T-helper 17 cell (primary cell): Measurements from ENCODE around the gene TGFBR3L. TPM values are rescaled to one million over a fixed set of nuclear protein-coding genes. Genes with fewer than 3 reads are reported as not detected.

ENCODE experiments used
- ATAC-seq: fragments of 150-1000 bp; cut with Tn5 transposase; 2 replicates; pipeline ENCODE4 v1.10.0; 2021; ENCODE audit warnings: mild to moderate bottlenecking, moderate library complexity
- DNase-seq, 3 donors: peaks; one replicate each; pipeline versions ENCODE4 v3.0.0 to v3.0.0-alpha.2; 2020 to 2021
- H3K9me3 ChIP-seq: one replicate; pipeline ENCODE4 v1.7.0; 2013; ENCODE audit warnings: low read length, mild to moderate bottlenecking; ENCODE audit not compliant: control insufficient read depth, poor library complexity, severe bottlenecking
- H3K27ac Mint-ChIP-seq: one replicate; pipeline ENCODE4 v1.8.0; 2022; ENCODE audit warnings: mild to moderate bottlenecking, moderate library complexity, mixed read lengths
- H3K27me3 Mint-ChIP-seq: one replicate; pipeline ENCODE4 v1.8.0; 2022; ENCODE audit warnings: mixed read lengths
- H3K36me3 Mint-ChIP-seq: one replicate; pipeline ENCODE4 v1.8.0; 2022; ENCODE audit warnings: low read depth, mixed read lengths
- H3K4me1 Mint-ChIP-seq: one replicate; pipeline ENCODE4 v1.8.0; 2022; ENCODE audit warnings: mild to moderate bottlenecking, mixed read lengths
- H3K4me3 Mint-ChIP-seq: one replicate; pipeline ENCODE4 v1.8.0; 2022; ENCODE audit warnings: mild to moderate bottlenecking, moderate library complexity, mixed read lengths
- total RNA-seq, 4 donors: library from RNA in 2 of 4; stranded (reverse) in 2 of 4; gene quantifications; one replicate each; pipeline ENCODE4 v1.2.3 and lab custom pipeline; 2022 to 2026

Gene TGFBR3L
- total RNA-seq, 2 donors from 2014 or later, result 1.4 to 1.7 TPM

DNA sequence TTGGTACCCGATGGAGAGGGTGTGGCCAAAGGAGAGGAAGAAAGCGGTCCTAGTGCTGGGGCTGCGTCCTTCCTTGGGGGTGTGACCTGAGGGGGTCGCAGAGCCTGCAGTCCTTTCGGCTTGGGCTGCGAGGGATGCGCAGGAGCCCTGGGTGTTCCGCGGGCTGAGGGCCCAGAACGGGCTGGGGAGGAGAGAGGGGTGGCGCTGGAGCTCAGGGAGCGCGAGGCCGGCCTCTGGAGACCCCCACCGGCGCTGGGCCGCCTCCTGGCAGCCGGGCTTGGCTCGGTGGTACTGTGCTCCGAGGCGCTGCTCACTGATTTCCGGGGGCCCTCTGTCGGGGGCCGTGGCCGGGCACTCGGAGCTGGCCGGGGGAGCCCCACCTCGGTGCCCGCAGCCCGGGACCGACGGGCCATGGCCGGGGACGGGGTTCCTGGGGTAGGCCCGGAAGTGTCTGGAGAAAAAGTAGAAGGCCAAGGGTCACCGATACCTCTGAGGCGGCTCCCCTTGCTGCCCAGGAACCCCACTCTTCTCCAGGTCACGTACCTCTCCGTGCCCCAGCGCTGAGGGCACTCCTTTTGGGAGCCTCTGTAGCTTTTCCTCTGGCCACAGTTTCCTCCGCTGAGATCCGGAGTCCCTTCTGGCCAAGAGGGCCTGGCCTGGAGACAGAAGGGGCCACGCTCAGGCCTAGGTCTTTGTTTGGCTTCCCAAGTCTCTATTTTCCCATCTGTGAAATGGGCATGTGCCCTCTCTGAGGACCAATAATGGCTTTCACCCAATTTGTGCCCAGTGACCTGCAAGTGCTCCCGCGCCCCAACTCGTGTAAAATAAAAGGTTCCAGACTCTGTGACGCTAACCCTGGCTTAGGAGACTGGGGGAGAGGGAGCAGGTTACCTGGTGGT is 42.1 kb upstream of the TGFBR3L start:
- no peak for ATAC-seq
- peak overlapping the region; percentile 72 for H3K4me3 Mint-ChIP-seq
- H3K4me1 Mint-ChIP-seq, result peaks cover 33% of the 10 kb centered on the region
- peaks cover 19% of the 10 kb centered on the region for H3K27me3 Mint-ChIP-seq
- no peak overlapping the region for H3K27ac Mint-ChIP-seq
- no peaks in the 10 kb centered on the region for H3K9me3 ChIP-seq
- no peaks in the 10 kb centered on the region for H3K36me3 Mint-ChIP-seq
- DNase-seq, result no peak

DNA sequence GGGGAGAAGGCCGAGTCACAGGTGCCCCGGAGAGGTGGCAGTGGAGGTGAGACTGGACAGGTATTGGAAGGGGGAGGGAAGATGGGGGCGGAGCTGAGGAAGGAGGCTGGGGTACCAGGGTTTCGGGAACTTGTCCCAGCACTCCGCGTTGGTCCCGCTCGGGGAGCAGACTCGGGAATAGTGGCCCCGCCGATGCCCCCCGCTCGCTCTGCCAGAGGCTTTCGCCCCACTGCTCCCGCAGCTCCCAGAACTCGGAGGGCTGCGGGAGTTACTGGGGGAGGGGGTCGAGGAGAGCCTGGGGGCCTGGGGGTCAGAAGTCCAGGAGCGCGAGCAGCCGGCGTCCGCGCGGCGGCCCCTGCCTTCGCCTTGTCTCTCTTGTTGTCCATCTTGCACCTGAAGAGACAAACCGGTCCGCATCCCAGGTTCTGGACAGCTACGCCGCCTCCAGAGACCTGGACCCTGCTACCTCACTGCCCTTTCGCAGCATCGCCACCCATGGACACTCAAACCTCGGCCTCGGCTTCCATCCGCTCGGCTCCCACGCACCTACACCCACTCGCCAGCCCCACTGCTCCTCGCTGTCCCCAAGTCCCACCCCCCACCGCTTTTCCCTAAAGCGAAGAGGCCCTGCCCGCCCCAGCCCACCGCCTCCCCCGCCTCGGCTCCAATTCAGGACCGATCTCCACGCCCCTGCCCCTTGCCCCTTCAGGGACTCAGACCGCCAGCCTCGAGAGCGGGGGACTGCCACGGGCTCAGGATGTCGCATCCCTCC is 41.1 kb upstream of the TGFBR3L start:
- Mint-ChIP-seq H3K36me3 (no peaks in the 10 kb centered on the region), H3K27ac (no peak overlapping the region), H3K4me1 (peaks cover 29% of the 10 kb centered on the region), H3K4me3 (peak overlapping the region; percentile 80), H3K27me3 (peaks cover 19% of the 10 kb centered on the region)
- no peak for DNase-seq
- H3K9me3 ChIP-seq, result no peaks in the 10 kb centered on the region
- no peak for ATAC-seq

DNA sequence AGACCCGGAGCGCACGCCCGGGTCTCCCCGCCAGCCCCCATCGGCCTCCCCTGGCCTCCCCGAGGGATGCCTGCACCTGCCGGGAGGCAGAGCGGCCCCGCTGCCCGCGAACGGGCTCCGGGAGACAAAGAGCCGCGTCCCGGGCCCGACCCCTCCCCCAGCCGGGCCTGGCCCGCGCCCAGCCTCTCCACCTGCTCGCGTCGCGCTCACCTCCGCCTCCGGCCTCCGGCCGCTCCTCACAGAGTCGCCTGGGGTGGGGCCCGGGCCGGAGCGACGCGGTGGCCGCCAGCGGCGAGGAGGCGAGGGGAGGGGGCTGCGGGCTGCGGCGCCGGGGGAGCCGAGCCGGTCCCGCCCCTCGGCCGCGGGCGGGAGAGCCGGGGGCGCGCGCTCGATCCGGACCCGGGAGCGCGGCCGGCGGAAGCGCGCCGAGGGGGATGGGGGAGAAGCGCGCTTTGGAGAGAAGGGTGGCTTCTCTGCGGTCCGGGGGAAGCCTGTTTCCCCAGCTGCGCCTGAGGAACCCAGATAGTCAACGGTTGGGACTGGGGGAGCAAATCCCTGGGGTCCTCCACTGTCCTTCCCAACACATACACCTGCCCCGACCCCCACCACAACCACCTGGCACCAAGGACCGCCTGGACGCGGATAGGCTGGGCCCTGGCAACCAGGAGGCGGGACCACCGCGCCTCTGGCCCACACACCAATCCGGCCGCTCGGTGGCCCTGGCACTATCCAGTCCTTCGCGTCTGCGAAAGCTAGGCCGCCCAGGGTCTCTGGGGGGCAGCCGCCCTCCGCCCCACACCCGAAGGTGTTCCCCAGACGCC is 40.3 kb upstream of the TGFBR3L start, which contains the start of gene PRR36:
TSS of gene PRR36 (minus strand) at position 315 of the 821 bp plus-strand sequence. CDS start 701 bp downstream, outside the sequence.
- Mint-ChIP-seq H3K4me1 (peaks cover 25% of the 10 kb centered on the region), H3K27ac (no peak within 1 kb of the TSS), H3K27me3 (peaks cover 19% of the 10 kb centered on the region), H3K36me3 (no peaks in the 10 kb centered on the region), H3K4me3 (peak within 1 kb of the TSS; percentile 80)
- DNase-seq (no peak), ATAC-seq (no peak)
- no peaks in the 10 kb centered on the region for H3K9me3 ChIP-seq

DNA sequence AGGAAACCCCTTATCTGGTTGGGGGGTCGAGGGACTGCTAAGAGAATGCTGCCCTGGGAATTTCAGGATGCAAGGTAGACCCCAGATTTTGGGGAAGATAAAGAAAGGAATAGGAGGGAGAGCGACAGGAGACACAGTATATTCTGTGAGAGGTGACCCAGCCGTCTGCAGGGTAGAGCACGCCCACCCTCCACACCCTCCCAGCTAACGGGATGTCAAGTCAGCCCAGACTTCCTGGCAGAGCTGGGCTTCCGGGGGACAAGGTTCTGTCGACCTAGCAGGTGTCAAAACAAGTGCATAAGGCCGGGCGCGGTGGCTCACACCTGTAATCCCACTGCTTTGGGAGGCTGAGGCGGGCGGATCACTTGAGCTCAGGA is 39.7 kb upstream of the TGFBR3L start:
- no peak overlapping the region for H3K27ac Mint-ChIP-seq
- H3K27me3 Mint-ChIP-seq, result peaks cover 19% of the 10 kb centered on the region
- ATAC-seq (no peak), DNase-seq (no peak)
- no peaks in the 10 kb centered on the region for H3K9me3 ChIP-seq
- H3K4me1 Mint-ChIP-seq, result peaks cover 24% of the 10 kb centered on the region
- no peak overlapping the region for H3K4me3 Mint-ChIP-seq
- H3K36me3 Mint-ChIP-seq, result no peaks in the 10 kb centered on the region

DNA sequence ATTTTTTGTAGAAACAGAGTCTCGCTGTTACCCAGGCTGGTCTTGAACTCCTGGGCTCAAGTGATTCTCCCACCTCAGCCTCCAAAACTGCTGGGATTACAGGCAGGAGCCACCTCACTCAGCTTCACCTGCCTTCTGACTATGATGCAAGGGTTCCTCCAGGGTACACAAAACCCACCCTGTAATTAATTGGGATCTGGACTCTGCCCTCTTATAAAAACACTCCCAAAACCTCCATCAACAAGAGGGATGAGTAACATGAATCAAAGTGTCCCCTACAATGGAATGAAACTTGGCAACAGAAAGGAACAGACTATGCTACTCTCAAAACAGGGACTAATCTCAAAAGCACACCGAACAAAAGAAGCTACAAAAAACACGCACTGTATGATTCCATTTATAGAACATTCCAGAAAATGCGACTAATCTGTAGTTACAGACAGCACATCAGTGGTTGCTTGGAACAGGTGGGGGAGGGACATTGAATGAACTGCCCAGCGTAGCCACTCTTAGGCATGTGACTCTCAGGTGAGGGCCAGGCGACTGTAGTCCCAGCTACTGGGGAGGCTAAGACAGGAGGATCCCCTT is 37.3 kb upstream of the TGFBR3L start:
- Mint-ChIP-seq H3K4me1 (peaks cover 6% of the 10 kb centered on the region), H3K36me3 (no peaks in the 10 kb centered on the region), H3K27me3 (peaks cover 10% of the 10 kb centered on the region), H3K27ac (no peak overlapping the region), H3K4me3 (no peak overlapping the region)
- DNase-seq (no peak), ATAC-seq (no peak)
- H3K9me3 ChIP-seq, result no peaks in the 10 kb centered on the region

DNA sequence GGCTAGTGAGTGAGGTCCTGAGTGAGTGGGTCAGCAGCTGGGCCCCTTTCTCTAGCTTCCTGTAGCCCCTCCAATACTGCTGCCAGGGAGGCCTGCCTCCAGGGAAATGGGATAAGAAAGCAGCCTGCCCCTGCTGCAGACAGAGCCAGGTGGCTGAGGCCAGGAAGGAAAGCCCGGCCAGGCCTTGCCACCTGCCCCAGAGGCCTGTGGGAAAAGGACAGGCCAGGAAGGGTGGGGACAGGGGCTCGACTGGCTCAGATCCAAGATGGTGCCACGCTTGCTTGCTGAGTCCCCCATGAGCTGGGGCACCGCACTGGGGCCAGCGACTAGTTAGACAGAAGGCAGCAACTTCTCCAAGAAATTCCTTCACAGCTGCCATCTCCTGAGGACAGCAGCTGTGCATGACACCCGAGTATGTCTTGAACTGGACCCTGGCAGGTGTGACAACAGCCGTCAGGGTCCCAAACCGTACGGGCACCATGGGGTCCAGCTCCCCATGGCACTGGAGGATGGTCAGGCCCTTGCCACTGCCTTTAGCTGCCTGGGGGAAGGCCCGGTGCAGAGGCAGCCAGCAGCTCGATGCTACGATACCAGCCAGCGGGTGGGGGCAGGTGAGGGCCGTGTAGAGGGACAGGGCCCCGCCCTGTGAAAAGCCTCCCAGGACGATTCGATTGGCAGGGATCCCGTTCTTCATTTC is 35.4 kb upstream of the TGFBR3L start:
- Mint-ChIP-seq H3K4me3 (no peak overlapping the region), H3K27me3 (peaks cover 5% of the 10 kb centered on the region), H3K27ac (no peak overlapping the region), H3K4me1 (peaks cover 8% of the 10 kb centered on the region), H3K36me3 (no peaks in the 10 kb centered on the region)
- ATAC-seq (no peak), DNase-seq (no peak)
- H3K9me3 ChIP-seq, result no peaks in the 10 kb centered on the region

DNA sequence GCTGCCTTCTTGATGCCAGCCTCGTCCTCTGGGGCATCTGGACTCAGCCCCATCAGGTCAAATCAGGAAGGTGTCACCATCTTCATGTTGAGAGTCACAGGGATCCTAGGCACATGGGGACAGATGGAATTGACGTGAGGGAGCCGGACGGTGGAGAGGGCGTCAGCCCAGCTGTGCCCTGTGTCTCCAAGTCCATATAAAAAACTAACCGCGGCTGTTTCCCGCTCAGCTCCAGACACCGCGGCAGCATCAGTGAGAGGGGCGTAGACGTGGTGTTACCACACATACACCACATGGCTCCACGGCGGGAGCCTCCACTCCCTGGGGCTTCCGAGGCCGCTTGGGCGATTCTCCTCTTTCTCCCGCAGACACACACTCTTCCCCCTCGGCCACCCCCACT is 34.8 kb upstream of the TGFBR3L start:
- H3K27me3 Mint-ChIP-seq, result peaks cover under 1% of the 10 kb centered on the region
- ATAC-seq (no peak), DNase-seq (no peak)
- no peaks in the 10 kb centered on the region for H3K9me3 ChIP-seq
- H3K36me3 Mint-ChIP-seq, result no peaks in the 10 kb centered on the region
- H3K27ac Mint-ChIP-seq, result no peak overlapping the region
- H3K4me1 Mint-ChIP-seq, result peaks cover 5% of the 10 kb centered on the region
- no peak overlapping the region for H3K4me3 Mint-ChIP-seq

DNA sequence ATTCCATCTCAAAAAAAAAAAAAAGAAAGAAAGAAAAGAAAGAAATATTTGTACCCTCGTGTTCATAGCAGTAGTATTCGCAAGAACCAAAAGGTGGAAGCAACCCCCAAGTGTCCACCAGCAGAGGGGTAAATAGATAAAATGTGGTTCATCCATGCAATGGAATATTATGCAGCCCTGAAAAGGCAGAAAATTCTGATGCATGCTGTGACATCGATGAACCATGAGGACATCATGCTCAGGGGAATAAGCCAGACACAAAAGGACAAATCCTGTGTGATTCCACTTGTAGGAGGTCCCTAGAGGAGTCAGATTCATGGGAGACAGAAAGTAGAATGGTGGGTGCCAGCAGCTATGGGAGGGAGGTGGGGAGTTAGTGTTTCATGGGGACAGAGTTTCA is 32.7 kb upstream of the TGFBR3L start:
- Mint-ChIP-seq H3K4me3 (no peak overlapping the region), H3K27me3 (no peaks in the 10 kb centered on the region), H3K4me1 (peaks cover 3% of the 10 kb centered on the region), H3K27ac (no peak overlapping the region), H3K36me3 (no peaks in the 10 kb centered on the region)
- DNase-seq (no peak), ATAC-seq (no peak)
- no peaks in the 10 kb centered on the region for H3K9me3 ChIP-seq

DNA sequence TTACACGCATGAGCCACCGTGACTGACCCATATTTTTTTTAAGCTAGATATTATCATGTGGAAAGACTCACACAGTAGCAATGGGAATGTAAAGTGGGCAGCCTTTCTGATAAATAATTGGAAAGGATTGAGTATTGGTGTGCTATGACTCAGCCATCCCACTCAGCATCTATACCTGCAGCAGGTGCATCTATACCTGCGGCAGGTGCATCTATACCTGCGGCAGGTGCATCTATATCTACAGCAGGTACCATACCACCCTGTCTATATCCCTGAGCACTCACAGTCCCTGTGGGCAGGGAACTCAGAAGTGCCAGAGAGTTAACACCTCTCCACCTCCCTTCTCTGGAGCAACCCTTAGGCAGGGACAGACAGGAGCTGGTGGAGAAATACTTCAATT is 31.5 kb upstream of the TGFBR3L start:
- Mint-ChIP-seq H3K36me3 (no peaks in the 10 kb centered on the region), H3K4me1 (peaks cover 3% of the 10 kb centered on the region), H3K27me3 (peaks cover 7% of the 10 kb centered on the region), H3K27ac (no peak overlapping the region), H3K4me3 (no peak overlapping the region)
- no peaks in the 10 kb centered on the region for H3K9me3 ChIP-seq
- ATAC-seq, result no peak
- DNase-seq, result no peak

DNA sequence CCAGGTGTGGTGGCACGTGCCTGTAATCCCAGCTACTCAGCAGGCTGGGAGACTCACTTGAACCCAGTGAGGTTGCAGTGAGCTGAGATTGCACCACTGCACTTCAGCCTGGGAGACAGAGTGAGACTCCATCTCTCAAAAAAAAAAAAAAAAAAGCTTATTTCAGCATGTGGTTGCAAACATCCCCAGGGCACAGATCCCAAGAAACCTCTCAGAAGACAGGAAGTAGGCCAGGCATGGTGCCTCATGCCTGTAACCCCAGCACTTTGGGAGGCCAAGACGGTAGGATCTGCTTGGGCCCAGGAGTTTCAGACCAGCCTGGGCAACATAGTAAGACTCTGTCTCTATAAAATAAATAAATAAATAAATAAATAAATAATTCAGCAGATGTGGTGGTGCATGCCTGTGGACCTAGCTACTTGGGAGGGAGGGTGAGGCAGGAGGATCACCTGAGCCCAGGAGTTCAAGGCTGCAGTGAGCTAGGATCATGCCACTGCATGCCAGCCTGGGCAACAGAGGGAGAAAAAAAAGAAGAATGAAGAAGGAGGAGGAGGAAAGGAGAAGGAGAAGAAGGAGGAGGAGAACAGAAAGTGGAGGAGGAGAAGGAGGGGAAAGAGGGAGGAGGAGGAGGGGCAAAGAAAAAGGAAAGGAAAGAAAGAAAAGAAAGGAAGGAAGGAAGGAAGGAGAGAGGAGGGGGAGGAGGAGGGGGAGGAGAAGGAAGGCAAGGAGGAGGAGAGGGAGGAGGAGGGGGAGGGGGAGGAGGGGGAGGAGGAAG is 30.6 kb upstream of the TGFBR3L start:
- ATAC-seq, result no peak
- H3K9me3 ChIP-seq, result no peaks in the 10 kb centered on the region
- H3K4me3 Mint-ChIP-seq, result no peak overlapping the region

DNA sequence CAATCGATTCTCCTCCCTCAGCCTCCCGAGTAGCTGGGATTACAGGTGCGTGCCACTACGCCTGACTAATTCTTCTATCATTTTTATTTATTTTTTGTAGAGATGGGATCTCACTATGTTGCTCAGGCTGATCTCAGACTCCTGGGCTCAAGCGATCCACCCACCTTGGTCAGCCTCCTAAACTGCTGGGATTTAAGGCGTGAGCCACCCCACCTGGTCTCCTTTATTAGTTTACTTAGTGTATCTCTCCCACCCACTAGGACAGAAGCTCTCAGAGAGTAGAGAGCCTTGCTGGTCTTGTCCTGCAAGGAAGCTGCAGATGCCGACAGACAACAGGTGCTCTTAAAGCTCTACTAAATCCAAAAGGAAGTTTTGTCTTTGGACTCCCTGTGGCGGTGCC is 28.8 kb upstream of the TGFBR3L start:
- H3K27ac Mint-ChIP-seq, result no peak overlapping the region
- no peak for ATAC-seq

More for the DNA sequence above, 30.6 kb upstream of the TGFBR3L start:
- H3K36me3 Mint-ChIP-seq, result no peaks in the 10 kb centered on the region
- H3K27ac Mint-ChIP-seq, result no peak overlapping the region
- no peak for DNase-seq
- H3K27me3 Mint-ChIP-seq, result peaks cover 7% of the 10 kb centered on the region
- peaks cover 3% of the 10 kb centered on the region for H3K4me1 Mint-ChIP-seq

More for the DNA sequence above, 28.8 kb upstream of the TGFBR3L start:
- H3K36me3 Mint-ChIP-seq, result no peaks in the 10 kb centered on the region
- no peaks in the 10 kb centered on the region for H3K9me3 ChIP-seq
- H3K4me1 Mint-ChIP-seq, result peaks cover 3% of the 10 kb centered on the region
- no peak overlapping the region for H3K4me3 Mint-ChIP-seq
- peaks cover 7% of the 10 kb centered on the region for H3K27me3 Mint-ChIP-seq
- DNase-seq, result no peak
